Hepatocyte (in vitro differentiated cells): ENCODE data around the gene SMIM11.

Experiments used
- CTCF ChIP-seq: fragments of 200-600 bp; sonication (generic); IDR thresholded peaks from 2 replicates; pipeline ENCODE4 v1.5.1; 2016; ENCODE audit warnings: antibody characterized with exemption, mild to moderate bottlenecking; ENCODE audit not compliant: poor library complexity
- EZH2 ChIP-seq: fragments of 200-600 bp; sonication (generic); IDR thresholded peaks from 2 replicates; pipeline ENCODE4 v1.6.1; 2016; ENCODE audit warnings: antibody characterized with exemption, mild to moderate bottlenecking, borderline replicate concordance

DNA sequence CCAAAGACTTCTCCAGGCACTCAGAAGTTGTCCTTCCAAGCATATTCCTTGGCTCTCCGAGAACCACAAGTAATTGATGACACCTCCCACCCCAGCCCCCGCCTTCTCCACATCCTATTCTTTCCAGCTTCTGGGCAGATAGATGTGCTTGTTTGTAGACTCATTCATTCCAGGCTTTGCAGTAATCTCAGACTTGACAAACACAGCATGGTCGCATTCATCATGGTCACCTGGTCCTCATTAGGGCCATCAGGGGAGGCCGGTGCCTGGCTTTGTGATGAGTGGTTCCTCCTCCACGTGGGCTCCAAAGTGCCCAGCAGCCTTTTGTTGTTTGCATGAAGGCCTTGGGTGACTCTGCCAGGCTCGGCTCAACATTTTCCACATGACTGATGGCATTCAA, 40.0 kb upstream of the SMIM11 start:
- no peak for TF ChIP-seq EZH2
- TF ChIP-seq CTCF: no peak
